Trophoblast cell (in vitro differentiated cells and primary cell): ENCODE data around the gene UBQLN4.

Experiments used
- DNase-seq, 2 donors: peaks; one replicate each; pipeline ENCODE4 v3.0.0-alpha.2; 2016
- H2AFZ ChIP-seq: 2 replicates; pipeline ENCODE4 v1.6.1; 2013; ENCODE audit warnings: low read length, moderate library complexity, mild to moderate bottlenecking; ENCODE audit not compliant: insufficient read depth, poor library complexity
- H2AK5ac ChIP-seq: 2 replicates; pipeline ENCODE4 v1.6.1; 2013; ENCODE audit warnings: mild to moderate bottlenecking, low read length
- H2BK120ac ChIP-seq: 2 replicates; pipeline ENCODE4 v1.6.1; 2013; ENCODE audit warnings: low read length, mild to moderate bottlenecking, moderate library complexity; ENCODE audit not compliant: insufficient read depth, poor library complexity
- H2BK12ac ChIP-seq: 2 replicates; pipeline ENCODE4 v1.6.1; 2013; ENCODE audit warnings: mild to moderate bottlenecking, low read length, moderate library complexity
- H2BK5ac ChIP-seq: 2 replicates; pipeline ENCODE4 v1.6.1; 2013; ENCODE audit warnings: low read length, low read depth, moderate library complexity, mild to moderate bottlenecking; ENCODE audit not compliant: poor library complexity
- H3K14ac ChIP-seq: 2 replicates; pipeline ENCODE4 v1.6.1; 2013; ENCODE audit warnings: mild to moderate bottlenecking, low read length
- H3K18ac ChIP-seq: 2 replicates; pipeline ENCODE4 v1.6.1; 2013; ENCODE audit warnings: mild to moderate bottlenecking, low read length
- H3K23ac ChIP-seq: 2 replicates; pipeline ENCODE4 v1.6.1; 2013; ENCODE audit warnings: low read length
- H3K27ac ChIP-seq: 2 replicates; pipeline ENCODE4 v1.5.1; 2013; ENCODE audit warnings: low read depth, mild to moderate bottlenecking, inconsistent platforms, low read length, moderate library complexity
- H3K27me3 ChIP-seq: 2 replicates; pipeline ENCODE4 v1.6.1; 2013; ENCODE audit warnings: inconsistent platforms, mild to moderate bottlenecking, low read length, moderate library complexity; ENCODE audit not compliant: insufficient read depth
- H3K36me3 ChIP-seq, 2 experiments: 1 replicate in 1 of 2; 2 replicates in 1 of 2; pipeline ENCODE4 v1.6.1; 2013; ENCODE audit warnings: low read length in 2 of 2, mild to moderate bottlenecking in 2 of 2, moderate library complexity in 1 of 2; ENCODE audit not compliant: insufficient read depth in 2 of 2, control insufficient read depth in 1 of 2
- H3K4ac ChIP-seq: 2 replicates; pipeline ENCODE4 v1.6.1; 2013; ENCODE audit warnings: low read depth, mild to moderate bottlenecking, low read length, moderate library complexity
- H3K4me1 ChIP-seq, 2 experiments: 1 replicate in 1 of 2; 2 replicates in 1 of 2; pipeline ENCODE4 v1.6.1; 2013; ENCODE audit warnings: low read length in 2 of 2, mild to moderate bottlenecking in 2 of 2, moderate library complexity in 1 of 2; ENCODE audit not compliant: insufficient read depth in 2 of 2, control insufficient read depth in 1 of 2
- H3K4me2 ChIP-seq: 2 replicates; pipeline ENCODE4 v1.6.1; 2013; ENCODE audit warnings: inconsistent platforms, mild to moderate bottlenecking, low read length, moderate library complexity
- H3K4me3 ChIP-seq: 2 replicates; pipeline ENCODE4 v1.5.1; 2013; ENCODE audit warnings: mild to moderate bottlenecking, low read depth, low read length, inconsistent platforms
- H3K79me1 ChIP-seq: one replicate; pipeline ENCODE4 v1.6.1; 2013; ENCODE audit warnings: low read length
- H3K79me2 ChIP-seq: 2 replicates; pipeline ENCODE4 v1.6.1; 2013; ENCODE audit warnings: low read length, mild to moderate bottlenecking; ENCODE audit not compliant: control insufficient read depth, insufficient read depth, poor library complexity
- H3K9ac ChIP-seq: 2 replicates; pipeline ENCODE4 v1.6.1; 2013; ENCODE audit warnings: mild to moderate bottlenecking, low read length
- H3K9me3 ChIP-seq: 2 replicates; pipeline ENCODE4 v1.6.1; 2013; ENCODE audit warnings: low read depth, mild to moderate bottlenecking, control low read depth, inconsistent platforms, low read length; ENCODE audit not compliant: insufficient read depth
- H4K12ac ChIP-seq: 2 replicates; pipeline ENCODE4 v1.6.1; 2013; ENCODE audit warnings: low read depth, mild to moderate bottlenecking, low read length, moderate library complexity
- H4K8ac ChIP-seq: 2 replicates; pipeline ENCODE4 v1.6.1; 2013; ENCODE audit warnings: low read depth, mild to moderate bottlenecking, low read length, moderate library complexity
- H4K91ac ChIP-seq: one replicate; pipeline ENCODE4 v1.6.1; 2013; ENCODE audit warnings: low read depth, mild to moderate bottlenecking, low read length, moderate library complexity
- WGBS: extraction: QIAGEN DNeasy Blood & Tissue Kit; methylation state at CpG from one replicate; pipeline ENCODE4 v1.1.7; 2013; ENCODE audit warnings: missing lambda C conversion rate; ENCODE audit not compliant: insufficient read length, insufficient coverage; ENCODE audit errors: extremely low coverage; 5-methylcytosine and 5-hydroxymethylcytosine counted together

UBQLN4 gene

GRCh38 chr1:156021093-156021428 lies 32.5 kb downstream of the UBQLN4 start:
- no peak overlapping the region for H2AK5ac ChIP-seq
- H3K4ac ChIP-seq = no peak overlapping the region
- H3K14ac ChIP-seq = no peak overlapping the region
- H3K23ac ChIP-seq = no peak overlapping the region
- H3K79me2 ChIP-seq = peaks cover 10% of the 10 kb centered on the region
- H3K79me1 ChIP-seq = peaks cover 6% of the 10 kb centered on the region
- H3K4me3 ChIP-seq = no peak overlapping the region
- no peak overlapping the region for H4K91ac ChIP-seq
- H3K9me3 ChIP-seq = no peaks in the 10 kb centered on the region
- no peak overlapping the region for H2AFZ ChIP-seq
- no peak overlapping the region for H4K12ac ChIP-seq
- no peaks in the 10 kb centered on the region for H3K27me3 ChIP-seq
- H3K9ac ChIP-seq = no peak overlapping the region
- WGBS = no CpG with 5 or more reads among the region's 4 CpGs
- H3K18ac ChIP-seq = no peak overlapping the region
- H3K36me3 ChIP-seq = peaks cover 16 to 18% of the 10 kb centered on the region in 2 experiments
- DNase-seq = no peak
- H4K8ac ChIP-seq = no peak overlapping the region
- no peak overlapping the region for H2BK12ac ChIP-seq
- peak overlapping the region; percentile 53 for H3K4me2 ChIP-seq
- no peak overlapping the region for H3K27ac ChIP-seq
- no peak overlapping the region for H2BK120ac ChIP-seq
- H3K4me1 ChIP-seq = peaks cover 4% of the 10 kb centered on the region in 2 experiments
- no peak overlapping the region for H2BK5ac ChIP-seq

GRCh38 chr1:156020293-156021092 lies 33.1 kb downstream of the UBQLN4 start, which contains the start of gene SSR2:
Gene SSR2 (minus strand): TSS chr1:156020951. CDS start chr1:156020167, 784 bp downstream.
- peak within 1 kb of the TSS; percentile 89 for H4K12ac ChIP-seq
- no peaks in the 10 kb centered on the region for H3K27me3 ChIP-seq
- no peak within 1 kb of the TSS for H3K27ac ChIP-seq
- no peak within 1 kb of the TSS for H2BK12ac ChIP-seq
- H4K8ac ChIP-seq = peak within 1 kb of the TSS; percentile 91
- peak within 1 kb of the TSS; percentile 73 for H2AK5ac ChIP-seq
- H3K4me1 ChIP-seq = peaks cover 4% of the 10 kb centered on the region in 2 experiments
- peak within 1 kb of the TSS; percentile 99 for H3K4ac ChIP-seq
- H4K91ac ChIP-seq = peak within 1 kb of the TSS; percentile 90
- peak within 1 kb of the TSS; percentile 76 for H3K23ac ChIP-seq
- peak within 1 kb of the TSS; percentile 92 for H3K18ac ChIP-seq
- peak within 1 kb of the TSS; percentile 96 for H2AFZ ChIP-seq
- DNase-seq = peak; percentile 94 to 98
- H3K9ac ChIP-seq = peak within 1 kb of the TSS; percentile 84
- H2BK120ac ChIP-seq = peak within 1 kb of the TSS; percentile 64
- H3K14ac ChIP-seq = peak within 1 kb of the TSS; percentile 94
- H3K4me2 ChIP-seq = peak within 1 kb of the TSS; percentile 83
- peaks cover 6% of the 10 kb centered on the region for H3K79me1 ChIP-seq
- peaks cover 10% of the 10 kb centered on the region for H3K79me2 ChIP-seq
- WGBS = no CpG with 5 or more reads among the region's 45 CpGs
- peak within 1 kb of the TSS; percentile 80 for H2BK5ac ChIP-seq
- peaks cover 18 to 20% of the 10 kb centered on the region in 2 experiments for H3K36me3 ChIP-seq
- H3K4me3 ChIP-seq = peak within 1 kb of the TSS; percentile 87
- no peaks in the 10 kb centered on the region for H3K9me3 ChIP-seq

GRCh38 chr1:156019946-156020292 lies 33.7 kb downstream of the UBQLN4 start:
- Histone ChIP-seq H4K8ac (peak overlapping the region; percentile 91), H3K79me2 (peaks cover 10% of the 10 kb centered on the region), H3K36me3 (peaks cover 22 to 23% of the 10 kb centered on the region in 2 experiments), H4K12ac (peak overlapping the region; percentile 76), H3K79me1 (peaks cover 6% of the 10 kb centered on the region), H3K18ac (no peak overlapping the region), H3K9me3 (no peaks in the 10 kb centered on the region), H3K4me2 (peak overlapping the region; percentile 83), H4K91ac (peak overlapping the region; percentile 90), H3K14ac (peak overlapping the region; percentile 94), H3K4ac (peak overlapping the region; percentile 99), H2BK120ac (no peak overlapping the region), H3K9ac (peak overlapping the region; percentile 84), H3K23ac (peak overlapping the region; percentile 76), H2AFZ (peak overlapping the region; percentile 67), H3K27me3 (no peaks in the 10 kb centered on the region), H3K27ac (no peak overlapping the region), H2BK12ac (no peak overlapping the region), H3K4me3 (peak overlapping the region; percentile 87), H2BK5ac (peak overlapping the region; percentile 56), H3K4me1 (peaks cover 4% of the 10 kb centered on the region in 2 experiments), H2AK5ac (peak overlapping the region; percentile 73)
- WGBS = no CpG with 5 or more reads among the region's 8 CpGs
- no peak for DNase-seq

- Histone ChIP-seq H3K4ac (no peak overlapping the region), H3K18ac (no peak overlapping the region), H3K27me3 (no peaks in the 10 kb centered on the region), H3K36me3 (peaks cover 45 to 61% of the 10 kb centered on the region in 2 experiments), H2AFZ (no peak overlapping the region), H3K9me3 (no peaks in the 10 kb centered on the region), H3K4me1 (peaks cover under 1 to 1% of the 10 kb centered on the region in 2 experiments), H3K27ac (no peak overlapping the region), H2BK5ac (no peak overlapping the region), H3K79me1 (no peaks in the 10 kb centered on the region), H3K9ac (no peak overlapping the region), H2AK5ac (no peak overlapping the region), H4K12ac (no peak overlapping the region), H3K79me2 (peaks cover 1% of the 10 kb centered on the region), H2BK12ac (no peak overlapping the region), H3K4me2 (no peak overlapping the region), H3K4me3 (no peak overlapping the region), H4K8ac (no peak overlapping the region), H3K14ac (no peak overlapping the region), H2BK120ac (no peak overlapping the region), H3K23ac (no peak overlapping the region), H4K91ac (no peak overlapping the region)
- no peak for DNase-seq
- WGBS = no CpG with 5 or more reads among the region's 7 CpGs
Measured at GRCh38 chr1:156014829-156015228, 38.8 kb downstream of the UBQLN4 start.
